Measurements from ENCODE around the gene RRP9.

The RRP9 gene

GRCh38 chr3:51970606-51971300 is 29.0 kb upstream of the RRP9 start:
- DNase-seq = no peak

DNA sequence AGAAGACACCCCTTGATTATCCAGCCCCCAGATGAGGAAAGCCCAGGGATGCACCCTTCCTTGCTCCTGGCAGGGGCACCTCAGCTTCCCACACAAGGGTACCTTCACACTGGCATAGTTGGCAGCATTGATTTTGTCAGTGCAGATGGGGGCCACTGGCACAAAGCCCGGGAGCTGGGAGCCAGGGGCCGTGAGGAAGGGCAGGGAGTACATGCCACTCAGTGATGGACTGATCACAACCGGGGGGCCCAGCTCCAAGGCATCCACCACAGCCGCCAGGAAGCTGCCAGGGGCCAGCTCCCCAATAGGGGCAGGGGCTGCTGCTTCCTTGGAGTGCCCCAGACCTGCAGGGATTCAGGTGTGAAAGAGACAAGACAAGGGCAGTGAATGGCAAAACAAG is 28.1 kb upstream of the RRP9 start:
- DNase-seq = no peak

GRCh38 chr3:51968883-51969678 is 27.4 kb upstream of the RRP9 start:
- no peak for DNase-seq

DNA sequence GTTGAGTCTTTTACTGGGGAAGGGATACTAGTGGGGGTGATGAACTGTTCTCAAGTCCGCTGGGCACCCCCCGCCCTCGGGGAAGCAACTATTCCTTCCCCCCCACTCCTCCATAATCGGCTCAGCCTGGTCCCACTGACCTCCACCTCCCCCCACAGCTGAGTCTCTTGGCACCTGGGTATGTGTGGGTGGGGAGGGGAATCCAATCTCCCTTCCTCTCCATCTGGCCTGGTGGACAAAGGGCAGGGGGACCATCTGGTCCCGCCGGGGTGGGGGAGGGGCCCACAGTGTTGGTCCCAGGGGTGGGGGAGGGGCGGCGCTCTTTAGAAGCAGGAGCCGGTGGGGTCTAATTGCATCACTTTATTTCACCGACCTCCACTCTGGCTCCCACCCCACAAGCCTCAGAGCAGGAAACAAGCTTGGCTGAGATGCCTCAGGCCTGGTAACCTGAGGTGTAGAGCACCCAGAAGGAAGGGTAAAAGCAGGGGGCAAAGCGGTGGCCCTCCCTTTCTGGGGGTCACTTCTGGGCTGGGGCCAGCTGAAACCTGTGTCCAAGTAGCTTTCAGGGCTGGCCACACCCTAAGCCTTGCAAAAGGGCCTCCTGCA is 26.6 kb upstream of the RRP9 start:
- no peak for DNase-seq

DNA sequence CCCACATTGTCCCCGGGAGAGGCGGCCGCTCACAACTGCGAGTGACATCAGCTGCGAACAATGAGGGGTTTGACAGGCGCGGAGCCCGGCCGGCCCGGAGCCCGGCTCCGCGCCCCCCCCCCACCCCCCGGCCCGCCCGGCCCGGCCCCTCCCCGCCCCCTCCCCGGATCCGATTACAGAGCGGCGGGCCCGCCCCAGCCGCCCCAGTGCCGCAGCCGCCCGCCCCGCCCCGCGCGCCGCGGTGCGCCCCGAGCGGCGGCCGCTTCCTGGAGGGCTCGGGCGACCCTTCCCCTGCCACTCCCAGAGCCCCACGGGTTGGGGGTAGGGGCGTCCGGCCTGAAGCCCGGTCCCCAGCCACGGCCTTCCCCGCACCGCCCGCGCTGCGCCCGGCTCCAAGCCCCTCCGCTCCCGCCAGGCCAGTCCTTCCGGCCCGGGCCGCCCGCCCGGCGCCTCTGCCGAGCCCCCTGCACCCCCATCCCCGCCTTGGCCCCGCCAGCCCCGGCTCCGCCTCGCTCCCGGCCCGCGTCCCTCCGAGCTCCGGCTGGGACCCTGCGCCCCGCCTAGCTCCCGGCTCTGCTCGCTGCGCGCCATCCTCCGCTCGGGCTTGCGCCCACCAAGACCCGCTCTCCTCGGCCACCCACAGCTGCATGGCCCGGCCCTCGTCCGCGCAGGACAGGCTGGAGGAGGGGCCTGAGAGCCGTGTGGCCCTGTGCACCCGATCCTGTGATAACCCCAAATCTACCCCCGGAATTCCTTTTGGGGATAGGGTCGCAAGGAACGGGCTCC is 25.9 kb upstream of the RRP9 start, which contains the start of gene PCBP4:
Gene PCBP4, minus strand, starts transcription at position 71 of the 786 bp plus-strand sequence. CDS start 6,214 bp downstream, outside the sequence.
- peak; percentile 54 for DNase-seq

GRCh38 chr3:51966922-51967383 is 25.2 kb upstream of the RRP9 start:
- DNase-seq = no peak

GRCh38 chr3:51966486-51966885 is 24.8 kb upstream of the RRP9 start:
- DNase-seq = no peak

DNA sequence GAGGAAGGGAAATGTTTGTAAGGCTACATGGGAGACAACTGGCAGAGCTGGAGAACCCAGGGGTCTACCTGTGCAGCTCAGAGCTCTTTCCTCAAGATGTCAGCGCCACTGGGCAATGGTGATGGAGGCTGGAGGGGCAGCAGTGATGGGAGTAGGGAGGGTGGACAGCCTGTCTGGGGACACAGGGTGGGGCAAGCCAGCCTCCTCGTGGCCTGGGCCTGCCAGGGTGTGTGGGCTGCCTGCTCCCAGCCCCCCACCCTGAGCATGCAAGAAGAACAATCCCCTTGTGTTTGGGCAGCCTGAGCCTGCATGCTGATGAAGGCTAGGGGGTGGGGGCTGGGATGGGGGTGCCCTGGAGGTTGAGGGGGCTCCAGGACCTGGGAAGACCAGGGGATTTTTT is 24.3 kb upstream of the RRP9 start:
- DNase-seq = no peak

GRCh38 chr3:51964521-51964920 is 22.8 kb upstream of the RRP9 start:
- DNase-seq = no peak

- DNase-seq = no peak
These were observed 22.3 kb upstream of the RRP9 start for GRCh38 chr3:51963951-51964451.

DNA sequence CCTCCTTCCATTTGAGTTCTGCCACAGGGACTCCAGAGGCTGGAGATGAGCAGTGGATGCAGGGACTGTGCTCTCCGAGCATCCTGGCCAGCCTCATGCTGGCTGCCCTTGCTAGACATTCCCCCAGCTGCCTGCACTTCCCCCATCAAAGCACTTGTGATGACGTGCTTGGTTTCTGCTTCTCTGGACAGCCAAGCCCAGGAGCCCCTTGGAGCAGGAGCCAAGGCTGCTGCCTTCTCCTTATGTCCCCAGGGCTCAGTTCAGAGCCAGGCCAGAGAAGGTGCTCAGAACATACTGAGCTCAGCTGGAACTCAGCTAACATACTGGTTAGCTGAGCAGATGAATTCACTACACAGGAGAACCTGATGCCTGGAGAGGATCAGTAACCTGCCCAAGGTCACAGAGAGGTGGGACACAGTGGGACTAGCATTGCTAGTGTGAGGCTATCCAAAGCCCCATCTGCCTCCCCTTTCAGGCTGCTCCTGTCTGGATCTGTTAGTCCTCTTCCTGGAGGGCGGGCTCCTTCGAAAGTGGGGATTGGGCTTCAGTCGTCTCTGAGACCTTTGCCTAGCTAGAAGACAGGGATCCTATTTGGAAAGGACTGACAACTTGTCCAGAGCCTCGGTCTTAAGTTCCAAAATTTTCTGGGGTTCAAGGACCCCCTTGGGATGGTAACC is 21.3 kb upstream of the RRP9 start:
- DNase-seq = no peak

DNA sequence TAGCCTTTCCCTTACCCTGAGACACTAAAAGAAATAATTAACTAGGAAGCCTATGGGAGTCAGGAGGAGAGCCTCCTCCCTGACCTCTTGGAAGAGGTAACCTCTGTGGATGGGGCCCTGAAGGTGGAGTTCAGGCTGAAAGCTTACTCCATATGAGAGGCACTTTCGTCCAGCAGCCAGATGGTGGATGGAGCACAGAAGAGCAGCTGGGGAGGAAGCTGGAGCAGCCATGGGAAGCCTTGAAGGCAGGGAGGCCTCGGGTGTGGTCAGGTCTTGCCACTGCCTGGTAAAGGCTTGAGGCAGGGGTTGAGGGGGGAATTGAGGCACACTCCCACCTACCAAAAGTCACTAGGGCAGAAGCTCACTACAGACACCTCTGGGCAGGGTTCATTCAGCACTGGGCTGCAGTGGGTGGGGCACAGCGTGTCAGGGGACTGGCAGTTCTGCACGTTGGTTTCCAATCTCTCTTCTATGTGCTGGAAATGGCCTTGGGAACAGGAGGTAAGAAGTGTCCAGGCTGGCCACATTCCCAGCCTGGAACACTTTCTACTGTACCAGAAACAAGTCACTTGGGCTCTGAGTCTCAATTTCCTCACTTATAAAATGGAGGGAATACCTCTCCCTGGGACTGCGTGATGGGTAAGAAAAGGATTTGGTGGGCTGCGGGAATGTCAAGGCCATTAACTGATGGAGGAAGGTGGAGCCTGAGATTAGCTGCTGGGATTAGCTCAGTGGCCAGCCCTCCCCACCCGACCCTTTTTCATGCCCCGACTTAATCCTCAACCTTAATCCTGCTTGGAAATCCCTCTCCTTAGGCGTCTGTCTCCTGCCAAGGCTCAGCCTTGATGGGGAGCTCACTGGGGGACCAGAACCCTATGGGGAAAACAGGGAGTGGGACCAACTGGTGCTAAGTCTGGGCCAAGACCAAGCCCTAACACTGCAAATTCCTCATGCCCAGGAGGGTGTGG is 20.2 kb upstream of the RRP9 start:
- no peak for DNase-seq

- no peak for DNase-seq
These were observed 19.3 kb upstream of the RRP9 start for GRCh38 chr3:51961011-51961410.

DNA sequence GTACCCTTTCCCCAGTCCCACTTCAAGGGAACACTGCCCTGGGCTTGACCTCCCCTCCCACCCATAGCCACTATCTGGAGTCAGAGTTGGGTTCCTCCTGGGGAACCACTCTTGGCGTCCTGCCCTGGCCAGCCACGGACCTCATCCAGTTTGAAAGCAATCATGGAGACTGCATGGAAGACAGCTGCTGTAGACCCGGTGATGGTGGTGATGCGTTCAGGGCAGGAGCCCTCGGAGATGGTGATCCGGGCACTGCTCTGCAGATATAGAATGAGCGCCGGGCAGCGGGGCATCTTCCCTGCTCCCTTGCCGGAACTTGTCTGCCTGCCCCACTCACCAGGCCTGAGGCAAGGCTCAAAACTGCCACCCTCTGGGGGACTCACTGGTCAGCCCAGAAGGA is 18.7 kb upstream of the RRP9 start:
- DNase-seq = no peak

GRCh38 chr3:51959651-51960050 is 17.9 kb upstream of the RRP9 start:
- DNase-seq = no peak

GRCh38 chr3:51958603-51959521 is 17.2 kb upstream of the RRP9 start:
- no peak for DNase-seq

GRCh38 chr3:51957520-51958205 is 16.0 kb upstream of the RRP9 start:
- no peak for DNase-seq

DNA sequence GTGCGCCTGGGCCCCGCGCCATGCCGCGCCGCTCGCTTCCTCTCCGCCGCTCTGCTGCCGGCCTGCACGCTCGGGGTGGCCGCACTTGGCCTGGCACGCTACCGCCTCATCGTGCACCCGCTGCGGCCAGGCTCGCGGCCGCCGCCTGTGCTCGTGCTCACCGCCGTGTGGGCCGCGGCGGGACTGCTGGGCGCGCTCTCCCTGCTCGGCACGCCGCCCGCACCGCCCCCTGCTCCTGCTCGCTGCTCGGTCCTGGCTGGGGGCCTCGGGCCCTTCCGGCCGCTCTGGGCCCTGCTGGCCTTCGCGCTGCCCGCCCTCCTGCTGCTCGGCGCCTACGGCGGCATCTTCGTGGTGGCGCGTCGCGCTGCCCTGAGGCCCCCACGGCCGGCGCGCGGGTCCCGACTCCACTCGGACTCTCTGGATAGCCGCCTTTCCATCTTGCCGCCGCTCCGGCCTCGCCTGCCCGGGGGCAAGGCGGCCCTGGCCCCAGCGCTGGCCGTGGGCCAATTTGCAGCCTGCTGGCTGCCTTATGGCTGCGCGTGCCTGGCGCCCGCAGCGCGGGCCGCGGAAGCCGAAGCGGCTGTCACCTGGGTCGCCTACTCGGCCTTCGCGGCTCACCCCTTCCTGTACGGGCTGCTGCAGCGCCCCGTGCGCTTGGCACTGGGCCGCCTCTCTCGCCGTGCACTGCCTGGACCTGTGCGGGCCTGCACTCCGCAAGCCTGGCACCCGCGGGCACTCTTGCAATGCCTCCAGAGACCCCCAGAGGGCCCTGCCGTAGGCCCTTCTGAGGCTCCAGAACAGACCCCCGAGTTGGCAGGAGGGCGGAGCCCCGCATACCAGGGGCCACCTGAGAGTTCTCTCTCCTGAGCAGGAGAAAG is 14.4 kb upstream of the RRP9 start:
- peak; percentile 58 for DNase-seq
